Upper lobe of left lung (tissue), 4 donors: ENCODE results near the gene SPSB1.

Source experiments
- CTCF ChIP-seq, 6 experiments: fragments of 450-650 bp in 4 of 6; fragments of 200-600 bp in 2 of 6; sonication (generic) in 2 of 6; IDR thresholded peaks; one replicate each; pipeline ENCODE4 v1.5.1; 2016 to 2019; ENCODE audit warnings: antibody characterized with exemption in 6 of 6
- EP300 ChIP-seq, 4 donors: sonication (generic); formaldehyde crosslinking; IDR thresholded peaks; one replicate each; pipeline ENCODE4 v1.5.1; 2017; ENCODE audit warnings: antibody characterized with exemption in 4 of 4, control low read depth in 2 of 4
- POLR2A ChIP-seq, 4 donors: fragments of 450-650 bp; IDR thresholded peaks; one replicate each; pipeline ENCODE4 v1.5.1; 2016 to 2017; ENCODE audit warnings: antibody characterized with exemption in 4 of 4, mild to moderate bottlenecking in 2 of 4
- POLR2AphosphoS5 ChIP-seq, 2 donors: sonication (generic); formaldehyde crosslinking; IDR thresholded peaks; one replicate each; pipeline ENCODE4 v1.5.1; 2017; ENCODE audit warnings: antibody characterized with exemption in 2 of 2

DNA sequence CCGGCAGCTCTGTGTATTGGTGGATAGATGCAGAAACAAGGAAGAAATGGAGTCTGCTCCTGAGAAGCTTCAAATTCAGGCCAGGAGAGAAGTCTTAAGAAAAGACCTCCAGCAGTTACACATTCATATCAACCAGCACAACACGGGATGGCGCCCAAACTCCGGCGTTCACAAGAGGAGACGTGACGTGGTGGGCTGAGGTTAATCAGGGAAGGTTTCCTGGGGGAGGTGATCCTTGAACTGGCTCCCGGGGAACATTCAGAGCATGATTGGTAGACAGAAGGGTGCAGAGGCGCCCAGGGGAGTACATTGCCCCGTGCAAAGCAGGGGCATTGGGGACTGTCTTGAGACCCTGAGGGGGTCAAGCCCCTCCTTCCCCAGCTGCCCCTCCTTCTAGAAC, 27.7 kb upstream of the SPSB1 start:
- TF ChIP-seq CTCF (IDR thresholded peaks at IDR 0.05) = no peak
- TF ChIP-seq EP300 (IDR thresholded peaks at IDR 0.05) = no peak
- no peak for TF ChIP-seq POLR2AphosphoS5 (IDR thresholded peaks at IDR 0.05)
- no peak for TF ChIP-seq POLR2A (IDR thresholded peaks at IDR 0.05)
